GM19372 (cell line): ENCODE measurements around the gene RUFY1.

Source experiments
- ATAC-seq: cut with Tn5 transposase; IDR thresholded peaks from one replicate; pipeline ENCODE4 v1.9.1; 2021; ENCODE audit warnings: mild to moderate bottlenecking, low read depth, moderate library complexity; ENCODE audit not compliant: unreplicated experiment

RUFY1 gene

DNA sequence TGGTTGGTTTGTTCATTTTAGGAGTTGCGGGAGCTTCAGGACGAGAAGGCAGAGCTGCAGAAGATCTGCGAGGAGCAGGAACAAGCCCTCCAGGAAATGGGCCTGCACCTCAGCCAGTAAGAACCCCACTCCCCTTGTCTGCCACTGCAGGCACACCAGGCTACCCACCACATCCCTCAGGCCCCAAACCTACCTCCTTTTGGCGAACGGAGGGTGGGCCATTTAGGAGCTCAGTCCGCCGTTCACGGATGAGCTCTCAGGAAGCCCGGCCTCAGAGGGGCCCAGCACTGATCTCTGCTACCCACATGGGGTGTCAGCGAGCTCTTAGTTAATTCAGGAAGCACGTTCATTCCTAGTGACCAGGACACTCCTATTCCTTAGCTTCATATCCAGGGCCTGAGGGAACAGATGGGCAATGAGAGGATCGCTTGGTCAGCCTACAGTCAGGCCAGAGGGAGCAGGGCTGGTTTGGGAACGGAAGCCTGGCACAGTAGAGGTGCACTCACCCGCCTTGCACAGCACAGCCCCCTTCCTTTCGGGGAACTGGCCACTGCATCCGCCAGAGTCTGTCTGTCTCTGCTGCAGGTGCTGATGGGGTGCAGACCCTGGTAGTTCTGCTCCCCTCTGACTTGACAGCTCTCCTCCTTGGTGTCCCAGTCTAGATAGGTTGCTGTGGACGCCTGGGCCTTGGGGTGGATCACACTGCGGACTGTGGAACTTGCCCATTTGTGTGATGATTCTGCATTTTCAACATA, 51.7 kb downstream of the RUFY1 start:
- no peak for ATAC-seq

DNA sequence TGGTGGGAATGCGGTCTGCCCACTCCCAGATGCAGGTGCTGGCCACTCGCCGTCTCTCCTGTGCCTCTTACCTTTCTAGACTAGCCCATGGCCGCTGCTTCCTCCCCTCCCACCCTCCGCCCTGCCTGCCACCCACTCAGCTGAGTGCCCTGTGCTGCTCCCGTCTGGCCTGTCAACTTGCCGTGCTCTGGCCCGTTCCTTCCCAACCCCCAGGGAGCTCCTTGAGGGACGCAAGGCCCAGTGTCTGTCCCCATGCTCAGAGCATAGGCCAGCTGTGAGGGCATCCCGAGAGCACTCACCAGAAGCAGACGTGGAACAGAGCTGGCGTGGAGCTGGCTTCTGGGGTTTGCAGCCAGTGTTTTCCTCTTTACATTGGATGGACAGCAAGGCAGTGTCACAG, 53.0 kb downstream of the RUFY1 start:
- no peak for ATAC-seq

DNA sequence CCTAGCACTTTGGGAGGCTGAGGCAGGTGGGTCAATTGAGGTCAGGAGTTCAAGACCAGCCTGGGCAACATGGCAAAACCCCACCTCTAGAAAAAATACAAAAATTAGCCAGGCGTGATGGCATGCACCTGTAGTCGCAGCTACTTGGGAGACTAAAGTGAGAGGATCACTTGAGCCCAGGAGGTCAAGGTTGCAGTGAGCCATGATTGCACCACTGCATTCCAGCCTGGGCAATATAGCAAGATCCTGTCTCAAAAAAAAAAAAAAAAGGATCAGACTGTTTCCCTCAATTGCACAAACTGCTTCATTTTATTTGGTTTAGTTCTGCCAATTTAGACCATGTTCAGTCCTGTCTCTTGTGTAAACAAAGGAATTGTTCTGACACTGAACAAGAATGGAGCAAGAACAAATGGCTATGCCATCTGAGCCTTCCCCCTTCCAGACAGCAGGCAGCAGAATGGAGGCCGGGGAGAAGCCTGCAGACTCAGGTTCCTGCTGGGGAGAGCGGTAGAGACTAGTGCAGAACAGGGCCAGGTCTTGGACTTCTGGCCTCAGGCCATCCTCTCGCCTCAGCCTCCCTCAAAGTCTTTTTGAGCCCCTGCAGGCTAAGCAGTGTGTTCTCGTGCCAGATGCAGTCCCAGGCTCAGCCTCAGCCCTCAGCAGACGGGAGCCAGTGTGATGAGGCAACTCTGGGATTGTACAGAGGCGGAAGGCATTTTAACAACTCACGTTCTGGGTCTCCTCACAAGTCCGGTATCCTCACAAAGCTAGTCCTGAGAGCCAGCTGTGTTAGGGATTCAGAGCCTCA, 54.9 kb downstream of the RUFY1 start:
- ATAC-seq, result no peak

DNA sequence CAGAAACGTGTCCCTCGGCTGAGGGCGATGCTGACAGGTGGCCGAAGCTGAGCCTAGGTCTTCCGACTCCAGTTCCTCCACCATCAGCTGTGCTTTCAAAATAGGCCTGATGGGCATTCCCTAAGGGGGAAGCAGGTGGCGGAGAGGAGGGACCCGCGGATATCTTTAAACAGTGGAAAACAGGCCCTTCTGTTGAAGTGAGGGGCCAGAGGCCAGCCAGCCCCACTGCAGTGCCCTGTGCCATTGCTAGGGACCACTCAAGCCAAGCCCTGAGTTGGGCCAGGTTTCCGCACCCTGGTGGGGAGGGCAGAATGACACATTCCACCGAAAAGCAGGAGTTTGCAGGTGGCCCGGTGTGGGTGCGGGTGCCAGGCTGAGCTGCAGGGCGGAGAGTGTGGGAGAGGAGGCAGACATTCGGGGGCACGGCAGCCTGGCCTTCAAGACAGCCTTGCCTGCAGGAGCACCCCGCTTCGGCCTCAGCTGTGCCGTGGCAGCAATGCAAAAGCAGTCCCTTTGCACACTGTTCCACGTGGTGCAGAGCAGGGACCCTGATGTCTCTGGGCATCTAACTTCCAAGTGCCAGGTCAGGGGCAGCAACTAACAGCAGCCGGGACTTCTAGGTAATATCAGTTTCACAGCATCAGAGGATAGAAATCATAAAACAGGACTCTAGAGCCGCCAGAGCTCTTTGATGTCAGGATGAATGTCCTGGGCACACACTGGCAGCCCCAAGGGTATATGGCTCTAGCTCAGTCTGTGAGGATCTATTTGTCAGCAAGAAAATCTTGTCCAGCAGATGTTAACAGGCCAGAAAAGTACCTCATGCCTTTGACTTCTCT, 55.9 kb downstream of the RUFY1 start:
- ATAC-seq, result no peak

DNA sequence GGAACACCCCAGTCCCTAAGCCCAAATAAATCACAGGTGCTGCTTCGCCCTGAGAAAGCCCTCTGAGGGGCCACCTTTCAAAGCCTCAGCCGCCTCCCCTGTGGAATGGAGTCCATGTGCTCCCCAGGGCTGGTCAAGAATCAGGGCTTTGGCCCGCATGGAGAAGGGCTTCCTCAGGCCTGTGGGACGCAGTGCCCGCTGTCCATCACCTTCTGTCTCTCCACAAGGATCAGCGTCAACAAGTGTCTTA, 56.5 kb downstream of the RUFY1 start:
- no peak for ATAC-seq

DNA sequence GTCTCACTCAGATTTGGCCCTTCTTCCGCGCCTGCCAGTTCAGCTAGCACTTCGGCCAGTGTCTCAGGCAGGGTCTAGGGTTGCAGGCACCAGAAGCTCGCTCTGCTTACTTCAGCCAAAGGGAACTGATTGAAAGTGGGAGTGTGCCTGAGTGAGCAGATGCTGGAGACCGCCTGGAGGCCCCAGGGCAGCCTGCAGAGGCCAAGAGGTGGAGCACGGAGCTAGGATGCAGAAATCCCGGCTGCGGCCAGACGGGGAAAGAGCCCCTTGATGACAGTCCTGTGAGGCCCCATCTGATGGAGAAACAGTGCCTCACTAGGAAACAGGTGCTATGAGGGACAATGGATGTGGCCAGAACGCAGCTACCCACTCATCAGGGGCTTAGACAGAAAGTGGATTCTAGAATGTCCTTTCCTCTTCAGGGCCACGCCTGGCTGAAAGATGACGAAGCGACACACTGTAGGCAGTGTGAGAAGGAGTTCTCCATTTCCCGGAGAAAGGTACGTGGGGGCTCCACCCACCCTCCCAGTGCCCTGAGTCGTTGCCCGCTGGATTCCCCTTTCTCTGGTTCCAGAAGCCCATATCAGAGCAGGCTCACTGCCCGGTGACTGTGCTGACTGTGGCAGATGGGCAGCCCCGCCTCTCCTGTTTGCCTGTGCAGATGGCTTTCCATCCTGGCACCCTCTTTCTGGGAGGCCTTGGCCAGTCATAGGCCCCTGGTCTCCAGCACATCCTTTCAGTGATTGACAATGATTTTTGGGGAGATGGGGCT, 57.0 kb downstream of the RUFY1 start:
- ATAC-seq, result no peak

DNA sequence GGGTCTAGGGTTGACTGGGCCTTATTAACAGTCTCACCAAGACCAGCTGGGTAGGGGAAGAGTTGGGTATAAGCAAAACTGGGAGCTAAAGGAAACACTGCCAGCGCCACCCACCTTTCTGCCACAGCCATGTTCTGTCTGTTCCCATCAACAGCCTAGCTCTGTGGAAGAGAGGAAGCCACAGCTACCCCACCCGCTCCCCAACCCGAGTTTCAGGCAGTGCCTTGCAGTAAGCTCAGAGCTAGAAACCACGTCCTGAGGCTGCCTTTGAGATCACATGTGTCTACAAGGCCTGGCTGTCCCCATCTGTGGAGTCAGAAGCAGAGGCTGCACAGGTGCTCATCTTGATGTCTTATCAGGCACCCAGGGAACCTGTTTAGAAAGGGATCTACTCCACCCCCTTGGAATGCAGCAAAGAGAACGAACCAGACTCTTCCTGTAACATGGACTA, 57.8 kb downstream of the RUFY1 start:
- ATAC-seq, result no peak

DNA sequence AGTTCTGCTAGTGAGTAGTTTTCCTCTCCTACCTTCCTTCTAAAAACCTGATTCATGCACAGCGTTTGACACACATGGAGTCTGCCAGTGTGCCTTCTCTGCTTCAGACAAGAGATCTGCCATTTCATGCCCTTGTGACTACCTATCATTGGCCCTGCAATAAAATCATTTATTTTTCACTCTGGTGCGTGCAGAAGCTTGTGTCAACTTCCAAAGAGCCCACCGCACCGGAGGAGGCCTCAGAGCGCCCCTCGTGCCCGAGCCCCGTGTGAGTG, 59.4 kb downstream of the RUFY1 start:
- ATAC-seq, result no peak

DNA sequence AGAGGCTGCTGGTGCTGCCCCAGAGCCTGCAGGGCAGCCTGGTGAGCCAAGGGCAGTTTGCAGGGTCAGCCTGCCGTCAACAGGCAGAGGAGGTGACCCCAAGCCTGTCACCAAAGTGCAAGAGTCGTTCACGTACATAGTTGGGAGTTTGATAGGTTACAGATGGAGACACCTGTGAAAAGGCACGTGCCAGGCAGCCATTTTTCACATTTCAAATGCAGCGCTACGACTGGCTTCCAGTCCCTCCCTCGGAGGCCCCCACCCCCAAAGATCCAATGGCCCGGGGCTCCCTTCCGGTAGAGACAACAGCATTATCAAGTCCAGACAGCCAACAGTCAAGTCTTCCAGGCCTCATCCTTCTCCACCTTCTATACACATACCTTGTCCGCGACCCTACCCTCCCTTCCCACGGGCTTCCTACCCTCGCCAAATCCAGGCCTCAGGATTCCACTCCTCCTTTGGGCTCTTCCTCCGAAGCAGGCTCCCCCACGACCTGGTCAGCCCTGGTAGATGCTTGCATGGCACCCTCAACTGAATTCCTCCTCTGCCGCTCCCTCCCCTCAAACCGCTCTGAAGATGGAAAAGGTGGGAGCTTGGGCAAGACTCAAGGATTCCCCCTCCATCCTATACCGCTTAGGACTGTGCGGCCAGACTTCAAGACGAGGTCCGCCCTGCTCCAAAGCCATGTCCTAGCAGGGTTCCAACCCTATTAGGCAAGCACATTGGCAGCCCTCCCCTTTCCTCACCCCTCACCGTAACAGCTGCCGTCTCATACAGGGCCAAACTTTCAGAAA, 60.0 kb downstream of the RUFY1 start:
- ATAC-seq, result no peak

DNA sequence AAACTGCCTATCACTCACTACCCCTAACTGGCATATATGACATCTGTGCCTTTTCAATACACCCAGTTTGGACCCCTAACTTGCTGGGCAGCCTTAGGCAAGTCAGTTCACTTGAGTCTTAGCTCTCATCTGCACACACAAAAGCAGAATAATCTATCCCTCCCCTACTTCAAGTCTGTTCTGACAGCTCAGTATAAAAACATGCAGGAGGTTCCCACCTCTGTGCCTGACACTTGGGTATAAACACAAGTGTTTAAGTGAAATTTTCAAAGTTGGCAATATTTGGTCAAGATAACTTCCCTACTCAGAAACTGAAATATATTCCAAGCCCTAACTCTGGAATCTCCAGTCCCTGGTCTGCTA, 60.5 kb downstream of the RUFY1 start:
- ATAC-seq, result no peak

DNA sequence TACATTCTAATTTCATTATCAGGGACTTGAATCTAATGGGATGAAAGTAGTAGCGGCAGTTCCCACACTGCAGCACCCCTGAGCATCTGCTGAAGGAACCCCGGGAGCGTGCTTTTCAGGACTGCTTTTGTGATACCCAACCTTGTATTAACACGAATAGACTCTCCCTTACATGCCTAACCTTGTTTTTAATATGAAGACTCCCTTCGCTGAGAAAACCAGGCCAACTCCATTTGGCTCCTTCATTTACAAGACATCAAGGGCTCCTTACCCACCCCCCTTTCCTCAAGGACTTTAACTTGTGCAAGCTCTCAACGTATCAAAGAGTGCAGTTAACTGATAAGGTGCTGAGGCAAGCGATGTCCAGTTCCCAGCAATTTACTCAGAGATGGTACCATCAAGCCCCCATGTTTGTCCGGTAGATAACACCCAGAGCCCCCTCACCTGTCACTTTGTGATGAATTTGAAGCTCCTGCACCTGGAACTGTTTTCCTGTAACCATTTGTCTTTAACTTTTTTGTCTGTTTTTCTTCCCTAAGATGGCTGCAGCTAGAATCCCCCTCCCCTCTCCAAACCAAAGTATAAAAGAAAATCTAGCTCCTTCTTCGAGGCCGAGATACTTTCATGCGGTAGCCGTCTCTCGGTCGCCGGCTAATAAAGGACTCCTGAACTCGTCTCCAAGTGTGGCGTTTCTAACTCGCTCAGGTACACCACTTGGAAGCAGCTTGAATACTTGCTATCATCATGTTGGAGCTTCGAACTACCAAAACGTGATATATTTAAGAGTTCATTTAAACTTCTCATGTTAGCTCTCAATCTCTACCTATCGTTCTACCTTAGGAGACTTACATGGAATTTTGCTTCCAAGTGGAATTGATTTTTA, 62.5 kb downstream of the RUFY1 start:
- no peak for ATAC-seq

DNA sequence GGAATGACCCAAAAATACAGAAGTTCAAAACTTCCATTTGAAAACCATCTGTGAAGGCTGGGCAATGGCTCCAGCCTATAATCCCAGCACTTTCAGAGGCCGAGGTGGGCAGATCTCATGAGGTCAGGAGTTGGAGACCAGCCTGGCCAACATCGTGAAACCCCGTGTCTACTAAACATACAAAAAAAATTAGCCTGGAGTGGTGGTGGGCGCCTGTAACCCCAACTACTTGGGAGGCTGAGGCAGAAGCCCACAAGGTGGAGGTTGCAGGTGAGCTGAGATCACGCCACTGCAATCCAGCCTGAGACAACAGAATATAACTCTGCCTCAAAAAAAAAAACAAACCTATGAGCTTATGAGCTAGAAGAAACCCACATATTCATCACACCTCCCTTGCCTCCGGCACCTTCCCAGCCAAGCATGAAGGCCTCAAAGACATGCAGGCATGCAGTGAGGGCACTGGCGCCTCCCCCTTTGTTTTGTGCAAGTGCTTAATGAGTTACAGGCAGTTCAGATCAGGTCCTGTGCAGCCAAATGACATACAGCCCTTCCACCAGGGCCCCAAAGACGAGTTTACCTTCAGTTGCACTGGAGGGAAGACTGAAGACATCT, 63.2 kb downstream of the RUFY1 start:
- ATAC-seq, result no peak

DNA sequence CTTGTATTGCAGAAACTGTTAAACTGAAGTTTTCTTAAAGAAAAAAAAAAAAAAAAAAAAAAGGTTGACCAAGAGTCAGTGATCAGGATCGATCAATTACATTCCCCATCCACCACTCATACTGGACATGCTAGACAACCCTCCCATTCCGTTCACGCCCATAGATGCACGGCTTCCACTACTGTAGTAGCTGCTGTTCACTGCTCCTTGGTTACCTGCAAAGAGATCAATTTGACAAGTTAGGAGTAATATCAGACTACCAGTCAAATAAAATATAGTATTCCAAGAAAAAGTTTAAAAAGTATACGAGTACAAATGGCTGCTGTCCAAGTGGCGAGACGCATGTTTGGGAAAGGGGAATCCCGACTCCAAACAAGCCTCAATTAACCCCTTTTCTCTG, 64.4 kb downstream of the RUFY1 start:
- no peak for ATAC-seq

DNA sequence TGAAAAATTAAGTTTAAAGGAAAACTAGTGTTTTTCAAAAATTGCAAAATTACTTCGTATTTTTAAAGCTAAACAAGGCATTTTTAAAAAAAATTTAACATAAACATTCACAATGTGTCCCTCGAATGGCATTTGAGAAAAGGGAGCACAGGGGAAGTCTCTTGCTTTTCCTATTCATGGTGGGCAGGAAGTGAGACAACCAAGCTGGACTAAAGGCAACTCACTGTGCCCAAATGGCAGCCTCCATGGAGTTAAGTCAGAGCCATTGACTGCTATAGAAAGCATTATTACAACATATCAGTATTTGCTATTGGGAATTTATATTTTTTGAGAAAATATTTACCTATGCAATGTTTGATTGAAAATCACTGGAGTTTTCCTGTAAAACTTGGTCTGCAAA, 64.8 kb downstream of the RUFY1 start:
- no peak for ATAC-seq

DNA sequence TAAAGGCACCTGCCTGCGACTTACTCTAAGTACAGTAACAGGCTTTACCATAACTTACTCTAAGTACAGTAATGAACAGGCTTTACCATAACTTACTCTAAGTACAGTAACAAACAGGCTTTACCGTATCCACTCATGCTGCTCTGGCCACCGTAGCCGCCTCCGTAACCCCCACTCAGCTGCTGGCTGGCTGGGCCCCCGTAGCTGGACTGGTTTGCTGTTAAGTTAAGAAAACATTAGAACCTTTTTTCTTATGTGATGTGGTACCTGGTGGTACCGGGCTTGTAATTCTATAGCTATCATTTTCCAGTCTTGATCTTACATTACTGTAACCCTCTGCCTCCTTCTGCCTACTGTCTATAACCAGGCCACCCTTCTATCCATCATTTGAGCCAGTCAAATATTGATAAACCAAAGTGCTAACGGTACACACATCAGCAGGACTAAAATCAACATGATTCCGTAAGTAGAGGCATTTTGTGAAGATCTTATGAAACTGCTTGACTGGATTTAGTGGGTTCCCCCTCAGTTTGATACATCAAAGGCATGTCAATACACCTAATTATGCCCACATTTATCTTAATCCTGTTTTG, 65.7 kb downstream of the RUFY1 start:
- ATAC-seq, result no peak

DNA sequence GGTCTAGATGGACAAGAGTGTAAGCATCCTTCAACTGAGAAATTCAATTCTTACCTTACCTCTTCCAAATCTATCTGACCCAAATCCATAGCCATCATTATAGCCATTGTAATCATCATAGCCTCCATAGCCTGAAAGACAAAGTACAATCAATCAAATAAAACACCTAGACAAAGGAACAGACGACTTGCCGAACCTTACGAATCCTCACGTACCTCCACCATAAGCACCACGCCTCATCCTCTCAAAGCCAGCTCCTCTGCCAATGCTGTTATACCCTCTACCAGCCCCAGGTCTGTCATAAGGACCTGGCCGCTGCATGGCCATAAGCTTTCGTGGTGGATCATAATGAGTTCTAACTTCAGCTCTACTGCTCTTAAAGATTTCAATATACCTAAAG, 67.6 kb downstream of the RUFY1 start:
- ATAC-seq, result no peak

DNA sequence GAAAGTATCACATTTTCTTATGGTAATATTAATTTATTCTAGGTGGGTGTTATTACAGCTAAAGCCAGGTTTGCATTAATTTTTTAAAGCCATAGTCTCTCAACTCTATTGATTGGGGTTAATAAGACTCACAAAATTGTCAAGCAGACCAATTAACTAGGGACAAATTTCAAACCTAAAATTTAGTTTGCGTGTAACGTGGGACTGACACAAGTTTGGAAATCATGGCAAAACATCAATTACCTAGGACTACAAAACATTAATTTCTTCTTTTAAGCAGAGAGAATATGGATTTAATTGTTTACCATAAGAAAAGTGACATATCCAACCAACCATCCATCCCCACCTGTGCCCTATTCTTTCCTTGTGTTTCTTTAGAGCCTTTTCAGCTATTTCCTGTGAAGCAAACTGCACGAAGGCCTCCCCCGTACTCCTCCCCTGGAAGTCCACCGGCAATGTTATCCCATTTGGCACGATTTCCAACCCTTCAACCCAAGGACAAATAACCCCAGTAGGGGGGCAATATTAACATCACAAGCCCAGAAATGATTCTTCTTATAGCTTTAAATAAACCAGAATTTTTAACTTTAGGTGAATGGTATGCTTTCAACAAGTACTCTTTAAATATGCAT, 68.7 kb downstream of the RUFY1 start:
- ATAC-seq, result no peak

DNA sequence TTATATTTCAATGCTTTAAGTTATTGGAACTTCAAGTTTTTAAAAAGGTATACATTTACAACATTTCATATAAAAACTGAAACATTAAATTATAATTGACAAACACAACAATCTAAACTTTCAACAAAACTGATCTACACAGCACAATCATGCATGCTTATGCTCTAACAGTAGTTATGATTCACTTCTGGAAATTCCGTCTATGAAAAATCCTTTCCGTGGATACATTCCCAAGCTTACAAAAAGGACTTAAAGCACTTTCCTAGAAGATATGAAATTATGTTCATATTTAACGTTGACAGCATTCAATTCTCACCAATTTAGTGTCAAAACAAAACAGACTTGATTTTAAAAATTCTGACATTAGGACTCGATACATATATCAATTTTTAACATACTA, 69.4 kb downstream of the RUFY1 start:
- ATAC-seq, result no peak
